Breast epithelium (tissue), 3 donors: ENCODE results near the gene SCN2B.

Source experiments
- CTCF ChIP-seq, 3 donors: fragments of 450-650 bp; IDR thresholded peaks; one replicate each; pipeline ENCODE4 v1.5.1; 2016 to 2017; ENCODE audit warnings: antibody characterized with exemption in 3 of 3, mild to moderate bottlenecking in 3 of 3, moderate library complexity in 3 of 3
- POLR2A ChIP-seq: fragments of 450-650 bp; IDR thresholded peaks from one replicate; pipeline ENCODE4 v1.6.1; 2016; ENCODE audit warnings: antibody characterized with exemption, mild to moderate bottlenecking, moderate library complexity
- POLR2AphosphoS5 ChIP-seq, 3 donors: sonication (generic); formaldehyde crosslinking; IDR thresholded peaks; one replicate each; pipeline ENCODE4 v1.6.1; 2017; ENCODE audit warnings: antibody characterized with exemption in 3 of 3

- TF ChIP-seq CTCF (IDR thresholded peaks at IDR 0.05) (no peak), POLR2AphosphoS5 (IDR thresholded peaks at IDR 0.05) (no peak), POLR2A (no peak)
Observed at GRCh38 chr11:118224511-118225188, 48.2 kb upstream of the SCN2B start, which contains the start of gene JAML.
